AG04449 (cell line): ENCODE results near the gene AANAT.

Source experiments
- CTCF ChIA-PET: fragments of 350-600 bp; formaldehyde crosslinking; extraction: SDS; loops from one replicate; lab custom pipeline; 2021; ENCODE audit warnings: antibody characterized with exemption; lab: Yijun Ruan, JAX
- POLR2A ChIA-PET: fragments of 400-600, 350-600 bp; formaldehyde crosslinking; extraction: SDS; loops from one replicate; lab custom pipeline; 2020; ENCODE audit warnings: antibody characterized with exemption, inconsistent platforms; lab: Yijun Ruan, JAX
- DNase-seq: peaks from one replicate; pipeline ENCODE4 v3.0.0-alpha.2; 2010; ENCODE audit warnings: low read depth, low spot score
- H3K4me3 ChIP-seq: 2 replicates; pipeline ENCODE4 v1.5.1; 2011; ENCODE audit warnings: low read depth, mild to moderate bottlenecking, control low read depth, low read length
- CTCF ChIP-seq: IDR thresholded peaks from one replicate; pipeline ENCODE4 v1.5.1; 2011; ENCODE audit warnings: mild to moderate bottlenecking, moderate library complexity, low read length, control low read depth, inconsistent platforms; ENCODE audit not compliant: insufficient read depth; ENCODE audit errors: missing control alignments

The AANAT gene

GRCh38 chr17:76500074-76500746 is 32.8 kb downstream of the AANAT start:
- peak overlapping the region; percentile 66 for H3K4me3 ChIP-seq
- DNase-seq: no peak
- POLR2A ChIA-PET: no interaction called here
- CTCF ChIA-PET: interaction anchor here (1.0 to 34.2 kb wide), 9 partner anchors 9 to 197 kb away, joined by 3 to 1209 read pairs (median 4); partner anchors contain the start of genes AANAT and UBE2O
- TF ChIP-seq CTCF: no peak

GRCh38 chr17:76500747-76501017 is 33.3 kb downstream of the AANAT start:
- DNase-seq: no peak
- peak overlapping the region; percentile 66 for H3K4me3 ChIP-seq
- TF ChIP-seq CTCF: no peak
- POLR2A ChIA-PET: no interaction called here
- CTCF ChIA-PET: interaction anchor here (1.0 to 34.2 kb wide), 5 partner anchors 10 to 95 kb away, joined by 3 to 1209 read pairs (median 4); partner anchors contain the start of genes AANAT and UBE2O

- peak within 1 kb of the TSS; percentile 66 for H3K4me3 ChIP-seq
- DNase-seq: no peak
- ChIA-PET CTCF (interaction anchor here (1.0 to 34.2 kb wide), 9 partner anchors 9 to 203 kb away, joined by 3 to 1209 read pairs (median 5); partner anchors contain the start of genes AANAT and UBE2O), POLR2A (interaction anchor here (1.1 kb wide), 1 partner anchor 8 kb away, joined by 4 read pairs; no protein-coding TSS in a partner anchor)
- no peak for TF ChIP-seq CTCF
These were observed 33.8 kb downstream of the AANAT start, which contains the start of gene RHBDF2 for GRCh38 chr17:76501018-76501826. RHBDF2 (minus strand) TSS chr17:76501423; CDS start chr17:76481524, 19,899 bp downstream.

- CTCF ChIA-PET: interaction anchor here (1.1 to 34.2 kb wide), 6 partner anchors 22 to 204 kb away, joined by 3 to 1209 read pairs (median 10); partner anchors contain the start of genes AANAT and UBE2O
- TF ChIP-seq CTCF: no peak
These were observed 34.5 kb downstream of the AANAT start for GRCh38 chr17:76501827-76502307.

GRCh38 chr17:76502341-76503211 is 35.2 kb downstream of the AANAT start:
- ChIA-PET POLR2A (interaction anchor here (1.0 to 1.1 kb wide), 2 partner anchors 8 to 9 kb away, joined by 4 read pairs; no protein-coding TSS in a partner anchor), CTCF (interaction anchor here (0.9 to 34.2 kb wide), 10 partner anchors 9 to 202 kb away, joined by 3 to 1209 read pairs (median 8); partner anchors contain the start of genes AANAT and UBE2O)
- H3K4me3 ChIP-seq: no peak overlapping the region
- TF ChIP-seq CTCF: no peak
- no peak for DNase-seq

More at GRCh38 chr17:76501827-76502307, 34.5 kb downstream of the AANAT start:
- POLR2A ChIA-PET: interaction anchor here (1.0 to 1.1 kb wide), 2 partner anchors 9 kb away, joined by 4 read pairs; no protein-coding TSS in a partner anchor
- DNase-seq: no peak
- peak overlapping the region; percentile 66 for H3K4me3 ChIP-seq
